Endothelial cell of umbilical vein (primary cell): ENCODE results near the gene DOC2B. TPM values are rescaled to one million over a fixed set of nuclear protein-coding genes. Genes with fewer than 3 reads are reported as not detected.

Experiments
- BruUV-seq: library from RNA; stranded (reverse); fragments of 400-500 nt; replicated peaks from 2 replicates; lab custom pipeline; 2021; lab: Mats Ljungman, UMichigan
- CTCF ChIA-PET: fragments of 300-600, 350-600 bp; sonication (Branson Sonifier 250); formaldehyde crosslinking; loops from one replicate; lab custom pipeline; 2021; ENCODE audit warnings: antibody characterized with exemption, inconsistent platforms; lab: Charles Lee
- POLR2A ChIA-PET: fragments of 300-600, 350-600 bp; sonication (Branson Sonifier 250); formaldehyde crosslinking; loops from one replicate; lab custom pipeline; 2021; ENCODE audit warnings: antibody characterized with exemption, inconsistent platforms; lab: Charles Lee
- DNase-seq: peaks from one replicate; pipeline ENCODE4 v3.0.0-alpha.2; 2011; ENCODE audit warnings: low read depth, low spot score
- FAIRE-seq: peaks from 2 replicates; lab custom pipeline; 2011; peaks lifted over from hg19 to GRCh38; lab: Jason Lieb, UNC
- H2AFZ ChIP-seq: 2 replicates; pipeline ENCODE4 v1.6.0; 2012; ENCODE audit warnings: low read depth, low read length, control low read depth, inconsistent platforms
- H3K27ac ChIP-seq: 2 replicates; pipeline ENCODE4 v1.5.1; 2011; ENCODE audit warnings: low read depth, mild to moderate bottlenecking, control low read depth, low read length, moderate library complexity; ENCODE audit not compliant: insufficient read depth
- H3K27me3 ChIP-seq, 2 experiments: 2 replicates each; pipeline versions ENCODE4 v1.6.0 to v1.6.1; 2011; ENCODE audit warnings: low read length in 2 of 2, mixed read lengths in 1 of 2; ENCODE audit not compliant: control insufficient read depth in 2 of 2, insufficient read depth in 2 of 2
- H3K36me3 ChIP-seq, 2 experiments: 2 replicates in 1 of 2; 3 replicates in 1 of 2; pipeline ENCODE4 v1.5.1; 2011; ENCODE audit warnings: low read length in 2 of 2, mild to moderate bottlenecking in 1 of 2, moderate library complexity in 1 of 2; ENCODE audit not compliant: control insufficient read depth in 2 of 2, insufficient read depth in 2 of 2; ENCODE audit errors: extremely low read depth in 1 of 2
- H3K4me1 ChIP-seq: 3 replicates; pipeline ENCODE4 v1.5.1; 2011; ENCODE audit warnings: mild to moderate bottlenecking, low read length; ENCODE audit not compliant: control insufficient read depth, insufficient read depth; ENCODE audit errors: extremely low read depth
- H3K4me2 ChIP-seq: 2 replicates; pipeline ENCODE4 v1.6.1; 2011; ENCODE audit warnings: low read length, control low read depth, mixed read lengths; ENCODE audit not compliant: insufficient read depth
- H3K4me3 ChIP-seq, 3 experiments: fragments of 200-600 bp in 1 of 3; sonication (generic), shearing (Covaris generic) in 1 of 3; replicated peaks in 1 of 3; 2 replicates each; pipeline ENCODE4 v1.5.1; 2011 to 2016; ENCODE audit warnings: control low read depth in 3 of 3, low read length in 3 of 3, mild to moderate bottlenecking in 2 of 3, inconsistent platforms in 1 of 3, low read depth in 1 of 3, moderate library complexity in 1 of 3; ENCODE audit not compliant: insufficient read depth in 1 of 3
- H3K79me2 ChIP-seq: 2 replicates; pipeline ENCODE4 v1.6.0; 2012; ENCODE audit warnings: low read length, inconsistent platforms; ENCODE audit not compliant: control insufficient read depth, insufficient read depth
- H3K9ac ChIP-seq: replicated peaks from 2 replicates; pipeline ENCODE3; 2011; ENCODE audit warnings: low read length, control low read depth; ENCODE audit not compliant: insufficient read depth; ENCODE audit errors: extremely low read depth
- H3K9me1 ChIP-seq: replicated peaks from 3 replicates; pipeline ENCODE4 v1.6.0; 2011; ENCODE audit warnings: mild to moderate bottlenecking, low read length; ENCODE audit not compliant: control insufficient read depth, insufficient read depth; ENCODE audit errors: extremely low read depth
- H3K9me3 ChIP-seq: replicated peaks from 2 replicates; pipeline ENCODE4 v1.5.1; 2012; ENCODE audit warnings: low read length, inconsistent platforms; ENCODE audit not compliant: control insufficient read depth, insufficient read depth
- H4K20me1 ChIP-seq: replicated peaks from 2 replicates; pipeline ENCODE3; 2011; ENCODE audit warnings: mild to moderate bottlenecking, low read length; ENCODE audit not compliant: control insufficient read depth, insufficient read depth; ENCODE audit errors: extremely low read depth
- CTCF ChIP-seq, 2 donors: IDR thresholded peaks; 1 replicate in 1 of 2; 2 replicates in 1 of 2; pipeline ENCODE4 v1.5.1; 2011; ENCODE audit warnings: low read length in 2 of 2, mild to moderate bottlenecking in 2 of 2, moderate library complexity in 2 of 2, control low read depth in 1 of 2, inconsistent platforms in 1 of 2, low read depth in 1 of 2; ENCODE audit not compliant: insufficient read depth in 1 of 2; ENCODE audit errors: extremely low read depth in 1 of 2
- EZH2 ChIP-seq: IDR thresholded peaks from 2 replicates; pipeline ENCODE4 v1.6.1; 2012; ENCODE audit warnings: borderline replicate concordance, low read depth, mild to moderate bottlenecking, moderate library complexity, low read length, inconsistent platforms; ENCODE audit not compliant: severe bottlenecking
- FOS ChIP-seq: IDR thresholded peaks from 2 replicates; pipeline ENCODE4 v1.6.1; 2011; ENCODE audit warnings: mild to moderate bottlenecking, low read length, moderate library complexity, borderline replicate concordance; ENCODE audit not compliant: insufficient read depth
- GATA2 ChIP-seq: IDR thresholded peaks from 2 replicates; pipeline ENCODE4 v1.7.0; 2011; ENCODE audit warnings: low read depth, mild to moderate bottlenecking, moderate library complexity, mixed read lengths, low read length; ENCODE audit not compliant: insufficient read length, insufficient read depth
- JUN ChIP-seq: IDR thresholded peaks from 2 replicates; pipeline ENCODE4 v1.6.1; 2011; ENCODE audit warnings: borderline replicate concordance, low read depth; ENCODE audit not compliant: insufficient read length, insufficient read depth
- MAX ChIP-seq: IDR thresholded peaks from 2 replicates; pipeline ENCODE4 v1.6.1; 2011; ENCODE audit not compliant: insufficient read depth, insufficient read length
- MYC ChIP-seq: IDR thresholded peaks from one replicate; pipeline ENCODE4 v1.6.1; 2011; ENCODE audit warnings: mild to moderate bottlenecking, low read depth, low read length
- POLR2A ChIP-seq: IDR thresholded peaks from 2 replicates; pipeline ENCODE4 v1.6.1; 2012; ENCODE audit warnings: low read depth, mild to moderate bottlenecking, control low read depth, low read length
- POLR2AphosphoS5 ChIP-seq: IDR thresholded peaks from 2 replicates; pipeline ENCODE4 v1.6.1; 2012; ENCODE audit warnings: low read depth, mild to moderate bottlenecking, control low read depth, low read length, moderate library complexity; ENCODE audit not compliant: insufficient read depth
- dilution Hi-C: fragments of 300-500 bp; cut with MboI; formaldehyde crosslinking; loops from one replicate; pipeline ENCODE4 v1.15.0; 2019; ENCODE audit warnings: low sequenced_read_pairs; ENCODE audit not compliant: extremely low pct_ligation_motif_present
- intact Hi-C: fragments of 100-400 bp; cut with micrococcal nuclease; formaldehyde crosslinking; loops from one replicate; pipeline ENCODE4 v1.10.0; 2022
- polyA plus RNA-seq, 4 experiments: library from polyadenylated mRNA; depleted of rRNA in 3 of 4; stranded (reverse) in 3 of 4; unstranded in 1 of 4; fragments of >200 nt; gene quantifications; 2 replicates each; pipeline versions ENCODE4 v1.2.1 to v1.2.3, GENCODE V29; 2011 to 2012; ENCODE audit warnings: missing spikeins in 1 of 4
- total RNA-seq: library from RNA; stranded (reverse); gene quantifications from 2 replicates; pipeline ENCODE4 v1.2.3, GENCODE V29; 2021

Gene DOC2B
- total and polyA plus RNA-seq, 2 donors (not counting 3 experiments of a cell fraction or from before 2014, with no cell fraction given): 0.10 to 0.22 TPM

- CTCF ChIA-PET: interaction anchor here (1.2 kb wide), 1 partner anchor 85 kb away, joined by 3 read pairs; no protein-coding TSS in a partner anchor
- no TSS peak for BruUV-seq
- Histone ChIP-seq H3K79me2 (no peaks in the 10 kb centered on the region), H2AFZ (no peak overlapping the region), H3K4me2 (no peak overlapping the region), H4K20me1 (no peaks in the 10 kb centered on the region), H3K36me3 (no peaks in the 10 kb centered on the region), H3K9ac (no peak overlapping the region), H3K27ac (no peak overlapping the region), H3K4me3 (no peak overlapping the region), H3K9me3 (no peaks in the 10 kb centered on the region), H3K27me3 (no peaks in the 10 kb centered on the region), H3K9me1 (no peaks in the 10 kb centered on the region), H3K4me1 (peaks cover 7% of the 10 kb centered on the region)
- dilution Hi-C loops: no loop called here
- FAIRE-seq: no peak
- intact Hi-C loops: no loop called here
- no peak for TF ChIP-seq JUN
- TF ChIP-seq GATA2: no peak
- no peak for TF ChIP-seq MYC
- no peak for TF ChIP-seq POLR2A
- no peak for TF ChIP-seq CTCF (IDR thresholded peaks at IDR 0.05; ENCODE audit: extremely low read depth in 1 of 2, insufficient read depth in 1 of 2, low read depth in 1 of 2, low read length in 2 of 2)
- no peak for TF ChIP-seq MAX
- no peak for TF ChIP-seq FOS
- no peak for TF ChIP-seq EZH2
- no peak for TF ChIP-seq POLR2AphosphoS5
- no peak for DNase-seq
- POLR2A ChIA-PET: no interaction called here
Observed at GRCh38 chr17:223723-224471, 42.4 kb upstream of the DOC2B start.
